A549 (cell line): Measurements from ENCODE around the gene TMEM217. TPM values are rescaled to one million over a fixed set of nuclear protein-coding genes. Genes with fewer than 3 reads are reported as not detected.

ENCODE experiments used
- BHLHE40 ChIP-seq: IDR thresholded peaks from 2 replicates; pipeline ENCODE4 v1.6.1; 2012; ENCODE audit warnings: low read depth, low read length, inconsistent platforms
- CEBPB ChIP-seq, 2 experiments: fragments of >200 bp in 1 of 2; sonication (Bioruptor Twin) in 1 of 2; formaldehyde crosslinking in 1 of 2; IDR thresholded peaks; 2 replicates each; pipeline ENCODE4 v1.6.1; 2012 to 2016
- CTCF ChIP-seq: fragments of >200 bp; sonication (Bioruptor Twin); formaldehyde crosslinking; IDR thresholded peaks from 3 replicates; pipeline ENCODE4 v1.5.1; 2016
- EHF ChIP-seq: fragments of 250-450 bp; sonication (Bioruptor Pico); IDR thresholded peaks from 2 replicates; pipeline ENCODE4 v1.5.0; 2020; ENCODE audit warnings: mild to moderate bottlenecking
- EHMT2 ChIP-seq: fragments of 200-600 bp; sonication (generic); IDR thresholded peaks from 2 replicates; pipeline ENCODE4 v1.6.1; 2016; ENCODE audit warnings: antibody characterized with exemption, low read depth, mild to moderate bottlenecking, moderate library complexity
- FOSB ChIP-seq: fragments of 250-450 bp; sonication (Bioruptor Pico); IDR thresholded peaks from 2 replicates; pipeline ENCODE4 v1.5.0; 2020; ENCODE audit warnings: mild to moderate bottlenecking, moderate library complexity
- GATA3 ChIP-seq: IDR thresholded peaks from 2 replicates; pipeline ENCODE4 v1.6.1; 2012; ENCODE audit warnings: borderline replicate concordance
- HDAC2 ChIP-seq: fragments of 200-600 bp; sonication (generic); IDR thresholded peaks from 2 replicates; pipeline ENCODE4 v1.6.1; 2016
- HOXA7 ChIP-seq: fragments of 250-450 bp; sonication (Bioruptor Pico); IDR thresholded peaks from 2 replicates; pipeline ENCODE4 v1.5.0; 2020; ENCODE audit warnings: mild to moderate bottlenecking, moderate library complexity
- HOXB13 ChIP-seq: fragments of 250-450 bp; sonication (Bioruptor Pico); IDR thresholded peaks from 2 replicates; pipeline ENCODE4 v1.5.0; 2020; ENCODE audit warnings: low read depth, mild to moderate bottlenecking, moderate library complexity
- JUN ChIP-seq, 2 experiments: fragments of >200 bp; sonication (Bioruptor Twin); formaldehyde crosslinking; IDR thresholded peaks; 2 replicates in 1 of 2; 3 replicates in 1 of 2; pipeline ENCODE4 v1.6.1; 2016 to 2017
- JUNB ChIP-seq: fragments of >200 bp; sonication (Bioruptor Twin); formaldehyde crosslinking; IDR thresholded peaks from 2 replicates; pipeline ENCODE4 v1.6.1; 2016
- KDM1A ChIP-seq: fragments of 200-600 bp; sonication (generic); IDR thresholded peaks from 2 replicates; pipeline ENCODE4 v1.6.1; 2016; ENCODE audit warnings: low read depth, mild to moderate bottlenecking
- KDM5A ChIP-seq: fragments of 200-600 bp; sonication (generic); IDR thresholded peaks from 2 replicates; pipeline ENCODE4 v1.6.1; 2016; ENCODE audit warnings: antibody characterized with exemption, mild to moderate bottlenecking
- MAFK ChIP-seq: fragments of 450-650 bp; IDR thresholded peaks from 2 replicates; pipeline ENCODE4 v1.6.1; 2014; ENCODE audit not compliant: partially characterized antibody
- MAZ ChIP-seq: fragments of 150-350 bp; IDR thresholded peaks from 2 replicates; pipeline ENCODE4 v1.6.1; 2014; ENCODE audit warnings: antibody characterized with exemption, low read depth, low read length, borderline replicate concordance
- NFE2L2 ChIP-seq: fragments of 150-350 bp; conservative IDR thresholded peaks from 2 replicates; pipeline ENCODE4 v1.6.1; 2014; ENCODE audit warnings: low read length
- NR3C1 ChIP-seq: fragments of >200 bp; sonication (Bioruptor Twin); formaldehyde crosslinking; IDR thresholded peaks from 3 replicates; pipeline ENCODE4 v1.6.1; 2017
- PHF8 ChIP-seq: fragments of 200-600 bp; sonication (generic); IDR thresholded peaks from 2 replicates; pipeline ENCODE4 v1.6.1; 2016; ENCODE audit warnings: low read depth, mild to moderate bottlenecking, antibody characterized with exemption, moderate library complexity, borderline replicate concordance
- POLR2A ChIP-seq: IDR thresholded peaks from 2 replicates; pipeline ENCODE4 v1.6.1; 2012; ENCODE audit warnings: mild to moderate bottlenecking, low read length
- RCOR1 ChIP-seq: fragments of 150-350 bp; IDR thresholded peaks from 2 replicates; pipeline ENCODE4 v1.6.1; 2014; ENCODE audit warnings: antibody characterized with exemption, low read length, low read depth
- RNF2 ChIP-seq: fragments of 200-600 bp; sonication (generic); IDR thresholded peaks from 2 replicates; pipeline ENCODE4 v1.6.1; 2016; ENCODE audit warnings: low read depth, mild to moderate bottlenecking, antibody characterized with exemption, moderate library complexity, borderline replicate concordance
- SMC3 ChIP-seq: fragments of >200 bp; sonication (Bioruptor Twin); formaldehyde crosslinking; IDR thresholded peaks from 3 replicates; pipeline ENCODE4 v1.6.1; 2018; ENCODE audit warnings: inconsistent platforms
- SREBF2 ChIP-seq: fragments of 450-650 bp; IDR thresholded peaks from 2 replicates; pipeline ENCODE4 v1.6.1; 2014; ENCODE audit warnings: mild to moderate bottlenecking, moderate library complexity
- TP53 ChIP-seq: fragments of 250-450 bp; sonication (Bioruptor Pico); IDR thresholded peaks from 2 replicates; pipeline ENCODE4 v1.5.0; 2021; ENCODE audit warnings: mild to moderate bottlenecking, moderate library complexity
- ZC3H11A ChIP-seq: fragments of 450-650 bp; IDR thresholded peaks from 2 replicates; pipeline ENCODE4 v1.6.1; 2014; ENCODE audit warnings: antibody characterized with exemption, mild to moderate bottlenecking
- ZFP36 ChIP-seq: fragments of 450-650 bp; IDR thresholded peaks from 2 replicates; pipeline ENCODE4 v1.6.1; 2014; ENCODE audit warnings: borderline replicate concordance; ENCODE audit not compliant: partially characterized antibody
- polyA plus RNA-seq, 4 experiments: library from polyadenylated mRNA; depleted of rRNA in 3 of 4; stranded (reverse); fragments of >200 nt; fragmentation: RNase III in 1 of 4; extraction: RNeasy Plus Mini Kit Qiagen cat#74134 plus additional on column Dnase treatment in 1 of 4; gene quantifications; 2 replicates in 3 of 4; 3 replicates in 1 of 4; pipeline ENCODE4 v1.2.3, GENCODE V29; 2011 to 2017
- TF ChIP-seq, protein P1 (sequence below): fragments of 150-350 bp; IDR thresholded peaks from 2 replicates; pipeline ENCODE4 v1.6.1; 2014; ENCODE audit warnings: low read depth, mild to moderate bottlenecking, low read length
- TF ChIP-seq, protein P2 (sequence below): fragments of >200 bp; sonication (Bioruptor Twin); formaldehyde crosslinking; IDR thresholded peaks from 2 replicates; pipeline ENCODE4 v1.6.1; 2016

Gene TMEM217
- polyA plus RNA-seq, 2 of the 4 experiments (the other 2 are of a cell fraction), result 0.59 to 1.6 TPM

GRCh38 chr6:37169496-37170272 is 88.3 kb downstream of the TMEM217 start, which contains the start of gene PIM1 (continued):
- TF ChIP-seq ZC3H11A (no peak), RNF2 (no peak), SREBF2 (no peak), KDM5A (no peak), HDAC2 (no peak), MAFK (no peak), JUNB (no peak), EHF (no peak), BHLHE40 (no peak), KDM1A (no peak), RCOR1 (no peak), MAZ (no peak), GATA3 (no peak), ZFP36 (no peak), CEBPB (IDR thresholded peaks at IDR 0.05) (no peak), NFE2L2 (no peak), HOXA7 (CRISPR knock-in tag) (no peak), TP53 (no peak), POLR2A (peak; percentile 56), SMC3 (no peak; the same call in none of the 3 replicates), FOSB (CRISPR knock-in tag) (no peak), JUN (IDR thresholded peaks at IDR 0.05) (peak; percentile 26 to 53; a peak in 2 of 5 replicates), EHMT2 (no peak), NR3C1 (no peak), PHF8 (no peak), CTCF (no peak), HOXB13 (no peak)
- TF ChIP-seq, protein P1, sequence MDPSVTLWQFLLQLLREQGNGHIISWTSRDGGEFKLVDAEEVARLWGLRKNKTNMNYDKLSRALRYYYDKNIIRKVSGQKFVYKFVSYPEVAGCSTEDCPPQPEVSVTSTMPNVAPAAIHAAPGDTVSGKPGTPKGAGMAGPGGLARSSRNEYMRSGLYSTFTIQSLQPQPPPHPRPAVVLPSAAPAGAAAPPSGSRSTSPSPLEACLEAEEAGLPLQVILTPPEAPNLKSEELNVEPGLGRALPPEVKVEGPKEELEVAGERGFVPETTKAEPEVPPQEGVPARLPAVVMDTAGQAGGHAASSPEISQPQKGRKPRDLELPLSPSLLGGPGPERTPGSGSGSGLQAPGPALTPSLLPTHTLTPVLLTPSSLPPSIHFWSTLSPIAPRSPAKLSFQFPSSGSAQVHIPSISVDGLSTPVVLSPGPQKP, result no peak
- TF ChIP-seq, protein P2, sequence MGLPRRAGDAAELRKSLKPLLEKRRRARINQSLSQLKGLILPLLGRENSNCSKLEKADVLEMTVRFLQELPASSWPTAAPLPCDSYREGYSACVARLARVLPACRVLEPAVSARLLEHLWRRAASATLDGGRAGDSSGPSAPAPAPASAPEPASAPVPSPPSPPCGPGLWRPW, result no peak
